Measurements from ENCODE around the gene COPS8.

Gene COPS8

DNA sequence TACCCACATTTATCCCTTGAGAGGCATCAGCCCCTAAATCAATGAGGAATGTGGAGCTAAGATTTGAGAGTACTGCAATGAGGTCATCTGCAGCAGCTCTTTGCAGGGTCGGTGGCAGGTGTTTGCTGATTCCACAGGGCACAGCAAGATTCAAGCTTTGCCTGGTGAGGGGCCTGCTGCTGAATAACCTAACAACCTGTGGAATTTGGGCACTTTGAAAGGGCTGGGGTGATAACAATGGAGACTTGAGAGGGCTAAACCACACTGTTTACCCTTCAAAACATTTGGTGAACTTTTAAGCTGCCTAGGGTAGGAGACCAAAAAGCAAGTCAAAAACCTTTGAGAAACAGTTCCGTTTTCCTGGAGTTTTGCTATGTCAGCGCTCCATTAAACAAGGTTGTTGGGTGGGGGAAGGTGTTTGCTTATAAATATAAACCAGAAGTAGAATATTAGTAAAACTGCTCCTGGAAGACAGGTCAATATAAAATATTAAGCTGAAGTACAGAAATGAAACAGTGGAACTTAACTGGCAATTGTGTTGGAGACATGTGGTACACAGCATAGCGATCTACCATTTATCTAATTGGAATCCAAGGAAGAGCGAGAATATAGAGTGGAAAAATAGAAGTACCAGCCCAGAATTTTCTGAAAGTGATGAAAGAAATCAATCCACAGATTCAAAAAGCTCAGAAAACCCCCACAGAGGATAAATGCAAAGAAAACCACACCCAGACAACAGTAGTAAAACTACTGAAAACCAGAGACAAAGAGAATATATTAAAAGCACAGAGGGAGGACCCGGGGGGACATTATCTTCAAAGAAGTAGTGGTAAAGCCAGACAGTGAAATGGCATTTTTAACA is 15.7 kb downstream of the COPS8 start:
- no peak for DNase-seq (ENCODE audit: low read depth)

DNA sequence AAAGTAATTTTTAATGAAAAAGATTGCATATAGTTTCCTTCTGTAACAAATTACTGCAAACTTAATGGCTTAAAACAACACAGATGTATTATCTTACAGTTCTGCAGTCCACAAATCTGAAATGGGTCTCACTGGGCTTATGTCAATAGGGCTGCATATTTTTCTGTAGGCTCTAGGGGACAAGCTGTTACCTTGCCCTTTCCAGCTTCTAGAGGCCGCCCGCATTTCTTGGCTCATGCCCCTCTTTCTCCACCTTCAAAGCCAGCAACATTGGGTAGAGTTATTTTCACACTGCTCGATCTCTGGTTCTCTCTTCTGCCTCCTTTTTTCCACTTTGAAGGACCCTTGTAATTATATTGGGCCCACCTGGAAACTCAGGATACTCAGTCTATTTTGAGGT is 16.7 kb downstream of the COPS8 start:
- no peak for DNase-seq (ENCODE audit: low read depth)

DNA sequence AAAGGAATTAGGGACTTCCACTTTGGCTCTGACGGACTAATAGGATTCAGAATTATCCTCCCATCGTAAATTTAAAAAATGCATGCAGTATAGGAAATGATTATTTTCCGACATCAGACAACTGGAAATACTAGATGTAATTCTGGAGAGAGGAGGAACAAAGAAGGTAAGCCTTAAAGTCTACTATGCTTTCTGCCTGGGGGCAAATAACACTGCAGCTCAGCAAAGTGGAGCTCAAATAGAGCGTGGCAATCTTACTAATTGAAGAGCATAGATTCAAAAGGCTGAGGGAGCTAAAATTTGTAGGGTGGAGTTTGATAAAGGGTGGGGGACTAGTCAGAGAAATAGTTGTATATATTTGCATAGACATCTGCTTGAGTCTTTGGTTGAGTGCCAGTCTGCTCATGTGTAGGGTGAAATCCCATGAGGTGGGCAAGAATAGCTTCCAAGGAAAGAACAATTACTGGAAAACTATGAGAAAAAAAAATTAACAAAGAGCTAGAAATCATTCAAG is 23.8 kb downstream of the COPS8 start:
- DNase-seq (ENCODE audit: low read depth): no peak

DNA sequence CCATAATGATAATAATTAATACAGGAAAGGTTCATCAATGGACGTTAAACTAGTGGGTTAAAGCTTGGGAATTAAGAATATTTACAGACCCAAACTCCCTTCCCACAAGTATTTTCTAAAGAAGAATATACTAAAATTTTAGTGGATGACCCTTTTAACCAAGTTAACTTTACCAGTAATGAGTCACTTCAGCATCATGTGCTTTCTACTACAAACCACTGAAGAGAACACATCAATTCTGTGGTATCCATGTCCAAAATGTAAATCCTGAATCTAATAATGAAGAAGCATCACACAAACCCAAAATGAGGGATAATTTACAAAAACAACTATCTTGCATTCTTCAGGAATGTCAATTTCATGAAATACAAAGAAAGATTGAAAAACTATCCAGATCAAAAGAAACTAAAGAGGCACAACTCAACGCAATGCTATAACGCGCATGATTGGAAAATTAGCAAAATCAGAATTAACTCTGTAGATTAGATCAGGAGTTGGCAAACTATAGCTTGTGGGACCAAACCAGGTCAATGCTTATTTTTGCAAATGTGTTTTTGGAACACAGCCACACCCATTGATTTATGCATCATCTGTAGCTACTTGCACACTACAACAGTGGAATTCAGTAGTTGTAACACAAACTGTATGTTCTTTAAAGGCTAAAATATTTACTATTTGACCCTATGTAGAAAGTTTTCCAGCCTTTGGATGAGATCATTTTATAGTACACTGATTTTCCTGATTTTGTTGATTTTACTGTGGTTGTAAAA is 27.5 kb downstream of the COPS8 start:
- no peak for DNase-seq (ENCODE audit: low read depth)

DNA sequence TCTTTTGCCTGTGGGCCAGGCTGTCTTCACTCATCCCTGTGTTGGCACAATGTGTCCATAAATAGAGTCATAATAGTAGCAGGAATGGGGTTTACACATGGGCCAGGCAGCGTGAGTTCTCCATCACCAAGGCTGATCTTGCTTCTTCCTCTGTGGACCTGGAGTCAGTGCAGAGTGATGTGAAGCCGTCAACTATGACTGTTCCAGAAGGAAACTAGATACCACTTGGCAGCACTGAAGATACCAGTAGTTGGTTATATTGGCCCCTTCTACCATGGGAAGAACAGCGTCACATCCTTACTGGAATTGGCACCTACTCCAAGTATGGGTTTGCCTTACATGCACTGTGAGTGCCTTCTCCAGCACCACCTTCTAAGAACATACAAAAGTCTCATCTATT is 30.2 kb downstream of the COPS8 start:
- no peak for DNase-seq (ENCODE audit: low read depth)

DNA sequence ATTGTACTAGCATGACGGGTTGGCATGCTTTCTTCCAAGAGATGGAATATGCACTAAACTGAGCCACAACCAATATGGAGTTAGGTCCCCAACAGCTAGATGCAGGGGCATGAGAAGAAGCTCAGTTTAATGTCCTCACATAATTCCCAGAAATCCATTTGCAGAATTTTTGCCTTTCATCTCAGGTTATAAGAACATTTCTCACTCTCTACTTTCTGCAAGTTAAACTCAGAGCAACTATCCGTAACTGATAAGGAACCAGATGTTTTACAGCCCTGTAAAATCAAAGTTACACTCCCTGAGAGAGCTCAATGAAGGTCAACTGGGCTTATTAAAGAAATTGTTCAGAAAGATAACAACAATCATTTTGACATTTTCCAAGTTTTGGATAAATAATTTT is 30.7 kb downstream of the COPS8 start:
- DNase-seq (ENCODE audit: low read depth): no peak

DNA sequence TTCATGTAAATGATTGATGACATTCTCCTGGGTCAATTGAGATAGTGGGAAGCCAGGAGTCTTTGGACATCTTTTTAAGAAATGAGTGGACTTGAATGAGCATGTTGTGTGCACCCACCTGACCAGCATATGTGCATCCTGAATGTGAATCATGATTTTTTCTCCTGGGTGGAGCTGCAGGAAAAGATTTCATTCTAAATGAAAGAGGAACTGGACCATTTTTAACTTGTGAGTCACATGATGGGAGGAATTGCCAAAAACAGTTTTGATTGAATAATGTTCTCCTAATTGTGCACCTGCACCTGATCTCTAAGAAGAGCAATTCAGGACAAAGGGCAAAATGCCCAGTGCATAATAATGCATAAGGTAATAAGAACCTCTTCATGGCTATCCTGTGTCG is 32.3 kb downstream of the COPS8 start:
- no peak for DNase-seq (ENCODE audit: low read depth)

DNA sequence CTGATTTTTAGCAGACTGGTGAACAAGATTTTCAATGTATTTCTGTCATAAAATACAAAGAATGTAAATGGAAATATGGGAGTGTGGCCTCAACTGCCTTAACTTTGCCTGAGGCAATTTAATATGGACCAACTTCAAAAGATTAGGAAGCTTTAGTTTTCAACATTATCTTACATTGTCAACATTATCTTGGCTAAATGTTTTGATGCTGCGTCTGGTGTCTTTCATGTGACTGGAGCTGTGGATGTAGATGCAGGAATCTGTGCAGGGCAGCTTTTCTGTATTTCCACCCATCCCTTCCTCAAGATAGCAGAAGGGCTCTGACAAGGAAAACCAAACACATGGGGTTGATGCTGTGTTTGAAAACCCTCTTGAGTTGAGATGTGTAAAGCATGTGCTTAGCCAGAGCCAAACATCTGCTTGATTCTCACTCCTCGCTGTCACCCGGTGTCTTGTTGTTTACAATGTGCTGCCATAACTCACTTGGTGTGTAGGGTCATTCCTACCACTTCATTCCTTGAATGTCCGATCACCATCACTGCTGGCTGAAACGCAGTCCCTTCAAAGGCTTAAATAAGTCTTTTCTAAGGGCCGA is 33.0 kb downstream of the COPS8 start:
- DNase-seq (ENCODE audit: low read depth): no peak

DNA sequence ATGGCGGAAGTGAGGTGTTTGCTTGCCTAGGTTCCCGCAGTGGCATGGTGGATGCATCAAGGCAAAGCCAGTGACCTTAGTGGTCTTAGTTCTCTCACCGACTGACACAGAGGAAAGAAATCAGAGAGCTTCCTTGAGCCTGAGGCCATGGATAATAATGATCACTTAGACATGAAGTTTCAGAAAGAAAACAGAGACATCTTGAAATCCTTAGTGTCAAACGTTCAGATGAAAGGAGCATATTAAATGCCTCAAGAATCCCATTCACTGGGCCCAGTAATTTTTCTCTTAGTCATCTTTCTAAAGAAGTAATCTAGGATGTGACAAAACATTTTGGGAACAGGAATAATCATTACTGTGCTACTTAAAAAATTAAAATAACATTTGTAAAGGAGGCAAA is 35.2 kb downstream of the COPS8 start:
- DNase-seq (ENCODE audit: low read depth): no peak

DNA sequence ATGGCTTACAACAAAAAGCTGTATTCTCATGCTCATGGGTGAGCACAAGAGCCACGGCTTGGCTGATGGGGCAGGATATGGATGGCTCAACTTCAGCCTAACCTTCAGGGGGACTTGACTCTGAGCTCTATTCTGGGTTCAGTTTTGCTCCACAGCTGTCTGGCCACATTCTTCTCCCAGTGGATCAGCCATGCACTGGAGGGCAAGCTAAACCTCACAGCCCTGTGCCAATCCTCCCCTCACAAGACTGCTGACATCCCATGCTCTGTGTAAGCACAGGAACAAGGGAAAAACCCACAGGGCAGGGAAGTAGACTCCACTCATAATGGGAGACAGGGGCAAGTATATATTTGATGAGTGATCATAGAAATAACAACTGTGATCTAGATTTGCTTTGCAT is 35.6 kb downstream of the COPS8 start:
- DNase-seq (ENCODE audit: low read depth): no peak

DNA sequence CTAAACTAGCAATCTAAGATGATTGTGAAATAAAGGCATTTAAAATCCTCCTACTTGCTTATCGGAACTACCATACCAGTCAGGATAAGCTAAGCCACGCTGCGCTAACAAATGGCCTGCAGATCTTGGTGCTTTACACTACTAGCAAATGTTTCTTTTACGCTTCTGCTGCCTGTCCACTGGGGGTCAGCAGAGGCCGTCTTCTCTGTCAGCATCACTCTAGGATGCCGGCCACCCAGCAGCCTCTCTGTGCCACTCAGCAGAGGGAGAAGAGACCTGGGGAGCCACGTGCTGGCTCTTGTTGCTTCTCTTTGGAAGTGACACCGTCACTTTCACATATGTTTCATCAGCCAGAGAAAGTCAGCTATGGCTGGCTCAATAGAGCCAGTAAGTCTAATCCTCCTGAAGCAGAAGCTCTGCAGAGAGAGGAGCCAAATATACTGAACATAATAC is 36.6 kb downstream of the COPS8 start:
- DNase-seq (ENCODE audit: low read depth): peak; percentile 84

DNA sequence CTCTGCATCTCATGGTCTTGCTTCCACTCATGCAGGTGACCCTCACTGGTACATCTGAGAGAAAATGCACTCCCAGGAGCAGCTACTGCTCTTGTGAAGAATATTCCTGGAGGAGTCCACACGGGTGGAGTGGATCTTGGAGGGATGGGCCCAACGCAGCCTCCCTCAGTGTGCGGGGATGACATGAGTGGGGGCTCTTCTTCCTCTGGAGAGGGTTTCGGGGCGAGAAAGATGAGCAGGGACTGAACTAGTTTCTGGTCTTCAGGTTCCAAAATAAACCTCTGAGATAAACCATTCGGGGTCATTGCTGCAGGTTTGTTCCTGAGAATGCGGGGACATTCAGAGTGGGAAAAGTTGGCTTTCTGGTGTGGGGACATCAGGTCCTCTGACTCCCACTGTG is 39.1 kb downstream of the COPS8 start:
- no peak for DNase-seq (ENCODE audit: low read depth)

DNA sequence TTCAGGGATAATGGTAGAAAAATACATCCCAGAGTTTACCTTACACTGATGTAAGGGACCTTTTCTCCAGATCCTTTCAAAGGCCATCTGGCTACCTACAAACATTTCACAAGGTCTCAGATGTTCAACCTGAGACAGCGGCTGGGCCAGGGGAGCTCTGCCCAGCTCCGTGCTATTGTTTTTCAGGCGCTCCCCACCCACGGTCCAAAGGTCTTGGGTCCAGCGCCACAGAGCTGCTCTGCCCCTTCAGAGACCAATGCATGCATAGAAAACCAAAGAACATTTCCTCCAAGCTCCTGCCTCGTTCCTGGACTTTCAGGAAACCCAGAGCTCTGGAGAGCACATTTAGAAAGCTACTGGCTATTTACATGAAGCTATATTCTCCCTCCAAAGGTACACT is 40.3 kb downstream of the COPS8 start:
- no peak for DNase-seq (ENCODE audit: low read depth)

DNA sequence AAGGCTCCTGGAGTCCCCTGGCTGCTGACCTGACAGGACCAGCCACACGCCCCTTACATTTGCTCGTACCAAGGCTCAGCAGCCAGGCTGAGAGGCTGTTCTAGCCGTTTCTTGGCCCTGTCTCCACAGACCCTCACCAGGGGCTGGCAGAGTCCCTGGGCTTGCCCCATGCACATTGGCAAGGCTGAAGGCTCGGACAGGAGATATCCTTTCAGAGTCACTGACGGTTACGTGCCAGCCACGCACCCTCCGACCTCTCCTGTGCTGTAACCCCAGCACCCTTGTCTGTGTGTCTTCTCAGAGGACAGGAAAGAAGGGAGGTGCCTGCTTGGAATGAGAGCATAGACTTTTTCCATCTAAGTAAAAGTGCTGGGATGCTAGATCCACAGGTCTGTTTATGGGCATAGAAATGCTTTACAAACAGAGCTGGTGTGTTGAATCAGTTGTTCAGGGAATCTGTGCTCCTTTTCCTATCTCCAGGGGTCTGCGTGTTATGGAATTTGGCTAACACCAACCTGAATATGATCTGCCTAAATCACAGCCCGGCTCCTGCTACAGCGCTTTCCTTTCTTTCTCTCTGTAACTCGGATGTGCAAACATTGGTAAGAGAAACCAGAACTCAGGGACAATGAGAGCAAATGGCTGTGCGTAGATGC is 41.0 kb downstream of the COPS8 start:
- DNase-seq (ENCODE audit: low read depth): peak; percentile 53

DNA sequence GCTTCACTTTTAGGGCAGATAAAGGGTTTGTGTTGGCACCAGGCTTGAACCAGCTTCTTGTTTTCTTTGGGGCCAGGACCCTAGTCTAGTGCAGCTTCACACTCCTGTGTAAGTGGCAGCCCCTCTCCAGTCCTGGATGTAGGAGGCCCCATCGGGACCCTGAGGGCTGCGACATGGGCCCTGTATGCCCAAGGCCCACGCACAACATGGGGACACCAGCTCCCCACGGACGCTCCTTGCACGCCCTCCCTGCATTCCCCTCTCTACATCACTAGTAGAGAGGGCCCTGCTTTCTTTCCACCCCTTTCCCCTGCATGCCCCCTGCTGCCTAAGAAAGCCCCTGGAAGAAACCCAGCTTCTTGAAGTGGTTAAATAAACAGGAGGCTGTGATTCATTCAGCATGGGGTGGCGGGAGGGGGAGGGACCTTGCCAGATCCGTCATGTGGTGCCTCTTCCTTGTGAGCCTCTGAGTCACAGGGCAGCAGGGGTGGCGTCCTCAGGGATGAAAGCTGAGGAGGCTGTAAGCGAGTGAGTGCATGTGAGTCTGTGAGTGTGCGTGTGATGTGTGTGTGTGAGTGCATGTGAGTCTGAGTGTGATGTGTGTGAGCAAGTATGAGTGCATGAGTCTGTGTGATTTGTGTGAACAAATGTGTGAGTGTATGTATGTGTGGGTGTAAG is 42.5 kb downstream of the COPS8 start:
- peak; percentile 99 for DNase-seq (ENCODE audit: low read depth)

DNA sequence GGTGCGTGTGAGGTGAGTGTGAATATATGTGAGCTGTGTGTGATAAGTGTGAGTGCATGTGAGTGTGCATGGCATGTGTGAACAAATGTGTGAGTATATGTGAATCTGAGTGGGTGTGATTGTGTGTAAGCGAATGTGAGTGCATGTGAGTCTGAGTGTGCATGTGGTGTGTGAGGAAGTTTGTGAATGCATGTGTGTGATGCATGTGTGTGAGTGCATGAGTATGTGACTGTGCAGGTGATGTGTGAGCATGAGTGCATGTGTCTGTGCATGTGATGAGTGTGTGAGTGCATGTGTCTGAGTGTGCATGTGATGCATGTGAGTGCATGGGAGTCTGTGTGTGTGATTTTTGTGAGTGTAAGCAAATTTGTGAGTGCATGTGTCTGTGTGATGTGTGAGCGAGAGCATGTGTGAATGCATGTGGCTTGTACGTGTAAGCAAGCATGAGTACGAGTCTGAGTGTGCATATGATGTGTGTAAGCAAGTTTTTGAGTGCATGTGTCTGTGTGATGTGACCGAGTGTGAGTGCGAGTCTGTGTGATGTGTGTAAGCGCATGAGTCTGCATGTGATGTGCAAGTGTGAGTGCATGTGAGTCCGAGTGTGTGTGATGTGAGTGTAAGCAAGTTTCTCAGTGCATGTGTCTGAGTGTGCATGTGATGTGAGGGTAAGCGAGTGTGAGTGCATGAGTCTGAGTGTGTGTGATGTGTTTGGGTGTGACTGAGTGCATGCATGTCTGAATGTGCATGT is 43.3 kb downstream of the COPS8 start:
- DNase-seq (ENCODE audit: low read depth): no peak

DNA sequence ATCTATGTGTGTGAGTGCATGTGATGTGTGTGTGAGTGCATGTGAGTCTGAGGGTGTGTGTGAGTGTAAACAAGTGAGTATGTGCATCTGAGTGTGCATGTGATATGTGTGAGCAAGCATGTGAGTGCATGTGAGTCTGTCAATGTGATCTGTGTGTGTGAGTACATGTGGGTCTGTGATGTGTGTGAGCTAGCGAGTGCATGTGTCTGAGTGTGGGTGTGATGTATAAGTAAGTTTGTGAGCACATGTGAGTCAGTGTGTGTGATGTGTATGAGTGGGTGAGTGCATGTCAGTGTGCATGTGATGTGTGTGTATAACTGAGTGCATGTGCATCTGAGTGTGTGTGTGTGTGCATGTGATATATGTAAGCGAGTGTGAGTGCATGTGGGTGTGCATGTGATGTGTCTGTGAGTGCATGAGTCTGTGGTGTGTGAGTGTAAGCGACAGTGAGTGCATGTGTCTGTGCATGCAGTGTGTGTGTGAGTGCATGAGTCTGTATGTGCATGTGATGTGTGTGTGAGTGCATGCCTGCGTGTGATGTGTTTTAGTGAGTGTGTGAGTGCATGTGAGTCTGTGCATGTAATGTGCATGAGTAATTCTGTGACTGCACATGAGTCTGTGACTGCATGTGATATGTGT is 44.1 kb downstream of the COPS8 start:
- DNase-seq (ENCODE audit: low read depth): no peak

DNA sequence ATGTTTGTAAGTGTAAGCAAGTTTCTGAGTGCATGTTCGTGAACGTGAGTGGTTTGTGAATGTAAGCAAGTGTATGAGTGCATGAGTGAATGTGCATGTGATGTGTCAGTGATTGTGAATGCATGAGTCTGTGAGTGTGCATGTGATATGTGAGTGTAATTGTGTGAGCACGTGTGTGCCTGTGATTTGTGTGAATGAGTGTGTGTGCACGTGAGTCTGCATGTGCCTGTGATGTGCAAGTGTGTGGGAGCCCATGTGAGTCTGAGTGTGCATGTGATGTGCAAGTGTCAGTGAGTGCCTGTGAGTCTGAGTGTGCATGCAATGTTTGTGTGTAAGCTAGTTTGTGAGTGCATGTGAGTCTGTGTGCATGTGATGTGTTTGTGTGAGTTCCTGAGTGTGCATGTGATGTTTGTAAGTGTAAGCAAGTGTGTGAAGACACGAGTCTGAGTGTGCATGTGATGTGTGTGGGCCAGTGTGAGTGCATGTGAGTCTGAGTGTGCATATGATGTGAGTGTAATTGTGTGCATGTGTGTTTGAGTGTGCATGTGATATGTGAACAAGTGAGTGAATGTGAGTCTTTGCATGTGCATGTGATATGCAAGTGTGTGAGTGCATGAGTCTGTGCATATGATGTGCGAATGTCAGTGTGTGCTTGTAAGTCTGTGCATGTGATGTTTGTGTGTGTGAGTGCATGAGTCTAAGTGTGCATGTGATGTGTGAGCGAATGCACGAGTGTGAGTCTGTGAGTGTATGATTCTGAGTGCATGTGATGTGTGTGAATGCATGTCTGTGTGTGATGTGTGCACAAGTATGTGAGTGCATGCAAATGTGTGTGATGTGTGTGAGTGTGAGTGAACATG is 45.1 kb downstream of the COPS8 start:
- no peak for DNase-seq (ENCODE audit: low read depth)

DNA sequence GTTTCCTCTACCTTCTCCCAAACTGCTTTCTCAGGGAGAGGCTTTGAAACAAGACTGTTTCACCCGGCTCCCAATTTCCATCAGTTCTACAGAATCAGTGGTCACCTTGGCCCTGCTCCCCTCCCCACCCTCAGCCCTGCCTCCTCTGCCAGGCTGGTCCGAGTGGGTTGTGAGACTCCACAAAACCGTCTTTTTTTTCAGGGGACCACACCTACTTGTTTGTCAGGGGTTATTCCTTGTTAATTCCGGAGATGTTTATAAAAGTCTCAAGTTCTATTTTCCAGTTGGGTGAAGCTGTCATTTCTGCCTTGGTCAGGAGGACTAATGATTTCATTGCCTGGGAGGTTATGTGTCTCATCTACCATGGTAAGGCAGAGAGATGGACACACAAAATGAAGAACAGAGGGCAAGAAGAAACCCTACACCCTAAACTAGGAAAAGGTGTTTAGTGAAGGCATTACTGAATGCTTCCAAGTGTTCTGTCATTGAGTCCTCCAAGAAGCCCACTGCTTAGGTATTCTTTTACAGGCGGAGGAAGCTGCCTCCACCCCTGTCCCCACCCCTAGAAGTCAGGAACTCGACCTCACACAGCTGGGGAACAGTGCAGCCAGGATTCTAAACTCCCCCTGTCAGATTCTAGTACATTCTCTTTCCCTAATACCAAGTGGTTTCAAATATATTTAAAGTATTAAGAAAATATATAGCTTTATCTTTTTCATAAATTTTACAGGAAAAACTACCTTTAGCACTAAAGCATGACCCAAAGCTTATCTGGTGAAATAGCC is 46.3 kb downstream of the COPS8 start:
- peak; percentile 68 for DNase-seq (ENCODE audit: low read depth)

Measured in fibroblast of gingiva (primary cell).